ENCODE measurements around the gene NBEA.

- TF ChIP-seq CTCF (IDR thresholded peaks at IDR 0.05): no peak
- TF ChIP-seq POLR2A (IDR thresholded peaks at IDR 0.05): no peak
These were observed 407.0 kb downstream of the NBEA start for GRCh38 chr13:35349052-35349451.

Data from stomach (tissue), 4 donors.